Calu3 (cell line): Measurements from ENCODE around the gene UFD1. TPM values are rescaled to one million over a fixed set of nuclear protein-coding genes. Genes with fewer than 3 reads are reported as not detected.

Source experiments
- BruUV-seq: library from RNA; stranded (reverse); fragments of 400-500 nt; replicated peaks from 2 replicates; lab custom pipeline; 2021; lab: Mats Ljungman, UMichigan
- CTCF ChIA-PET: fragments of 300-600 bp; sonication (Branson Sonifier 250); formaldehyde crosslinking; loops from one replicate; lab custom pipeline; 2022; ENCODE audit warnings: antibody characterized with exemption; lab: Charles Lee
- DNase-seq: peaks from one replicate; pipeline ENCODE4 v3.0.0; 2022
- H3K27ac Mint-ChIP-seq: one replicate; pipeline ENCODE4 v1.8.0; 2022; ENCODE audit warnings: mixed read lengths; ENCODE audit not compliant: unreplicated experiment
- H3K27me3 Mint-ChIP-seq: one replicate; pipeline ENCODE4 v1.8.0; 2022; ENCODE audit warnings: mixed read lengths; ENCODE audit not compliant: unreplicated experiment
- H3K36me3 Mint-ChIP-seq: one replicate; pipeline ENCODE4 v1.8.0; 2022; ENCODE audit warnings: mild to moderate bottlenecking, moderate library complexity, mixed read lengths; ENCODE audit not compliant: insufficient read depth, unreplicated experiment
- H3K4me1 Mint-ChIP-seq: one replicate; pipeline ENCODE4 v1.8.0; 2022; ENCODE audit warnings: mild to moderate bottlenecking, low read depth, mixed read lengths; ENCODE audit not compliant: unreplicated experiment
- H3K4me3 Mint-ChIP-seq: one replicate; pipeline ENCODE4 v1.8.0; 2022; ENCODE audit warnings: mild to moderate bottlenecking, low read depth, moderate library complexity, mixed read lengths; ENCODE audit not compliant: unreplicated experiment
- H3K9me3 Mint-ChIP-seq: one replicate; pipeline ENCODE4 v1.8.0; 2022; ENCODE audit warnings: low read depth, mixed read lengths; ENCODE audit not compliant: unreplicated experiment
- intact Hi-C: fragments of 100-400 bp; cut with micrococcal nuclease; formaldehyde crosslinking; loops from one replicate; pipeline ENCODE4 v1.10.0; 2022; ENCODE audit not compliant: unreplicated experiment
- total RNA-seq: library from RNA; stranded (reverse); gene quantifications from 2 replicates; pipeline ENCODE4 v1.2.3, GENCODE V29; 2022
- TF ChIP-seq, protein P1 (sequence below): fragments of 200-600 bp; IDR thresholded peaks from one replicate; pipeline ENCODE4 v1.8.0; 2022; ENCODE audit warnings: antibody characterized with exemption; ENCODE audit not compliant: unreplicated experiment

Gene UFD1
- total RNA-seq, 1 experiment from 2014 or later, result 95.7 TPM

DNA sequence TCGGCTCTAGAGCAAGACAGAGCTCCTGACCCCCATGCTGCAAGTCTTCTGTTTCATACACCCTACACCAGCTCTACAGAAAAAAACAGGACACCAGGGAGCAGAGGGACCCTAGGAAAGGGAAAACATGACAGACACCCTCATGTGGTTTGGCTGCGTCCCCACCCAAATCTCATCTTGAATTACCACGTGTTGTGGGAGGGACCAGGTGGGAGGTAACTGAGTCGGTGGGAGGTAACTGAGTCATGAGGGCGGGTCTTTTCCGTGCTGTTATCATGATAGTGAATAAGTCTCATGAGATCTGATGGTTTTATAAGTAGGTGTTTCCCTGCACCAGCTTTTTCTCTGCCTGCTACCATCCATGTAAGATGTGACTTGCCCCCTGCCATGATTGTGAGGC lies 24.8 kb downstream of the UFD1 start:
- H3K4me3 Mint-ChIP-seq, result no peak overlapping the region
- TF ChIP-seq, protein P1, sequence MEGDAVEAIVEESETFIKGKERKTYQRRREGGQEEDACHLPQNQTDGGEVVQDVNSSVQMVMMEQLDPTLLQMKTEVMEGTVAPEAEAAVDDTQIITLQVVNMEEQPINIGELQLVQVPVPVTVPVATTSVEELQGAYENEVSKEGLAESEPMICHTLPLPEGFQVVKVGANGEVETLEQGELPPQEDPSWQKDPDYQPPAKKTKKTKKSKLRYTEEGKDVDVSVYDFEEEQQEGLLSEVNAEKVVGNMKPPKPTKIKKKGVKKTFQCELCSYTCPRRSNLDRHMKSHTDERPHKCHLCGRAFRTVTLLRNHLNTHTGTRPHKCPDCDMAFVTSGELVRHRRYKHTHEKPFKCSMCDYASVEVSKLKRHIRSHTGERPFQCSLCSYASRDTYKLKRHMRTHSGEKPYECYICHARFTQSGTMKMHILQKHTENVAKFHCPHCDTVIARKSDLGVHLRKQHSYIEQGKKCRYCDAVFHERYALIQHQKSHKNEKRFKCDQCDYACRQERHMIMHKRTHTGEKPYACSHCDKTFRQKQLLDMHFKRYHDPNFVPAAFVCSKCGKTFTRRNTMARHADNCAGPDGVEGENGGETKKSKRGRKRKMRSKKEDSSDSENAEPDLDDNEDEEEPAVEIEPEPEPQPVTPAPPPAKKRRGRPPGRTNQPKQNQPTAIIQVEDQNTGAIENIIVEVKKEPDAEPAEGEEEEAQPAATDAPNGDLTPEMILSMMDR, result no peak
- peaks cover 34% of the 10 kb centered on the region for H3K36me3 Mint-ChIP-seq
- no peak for DNase-seq
- H3K27me3 Mint-ChIP-seq, result no peaks in the 10 kb centered on the region
- CTCF ChIA-PET, result no interaction called here
- H3K9me3 Mint-ChIP-seq, result no peaks in the 10 kb centered on the region
- H3K27ac Mint-ChIP-seq, result no peak overlapping the region
- no peaks in the 10 kb centered on the region for H3K4me1 Mint-ChIP-seq
- no TSS peak for BruUV-seq
- intact Hi-C loops, result no loop called here

DNA sequence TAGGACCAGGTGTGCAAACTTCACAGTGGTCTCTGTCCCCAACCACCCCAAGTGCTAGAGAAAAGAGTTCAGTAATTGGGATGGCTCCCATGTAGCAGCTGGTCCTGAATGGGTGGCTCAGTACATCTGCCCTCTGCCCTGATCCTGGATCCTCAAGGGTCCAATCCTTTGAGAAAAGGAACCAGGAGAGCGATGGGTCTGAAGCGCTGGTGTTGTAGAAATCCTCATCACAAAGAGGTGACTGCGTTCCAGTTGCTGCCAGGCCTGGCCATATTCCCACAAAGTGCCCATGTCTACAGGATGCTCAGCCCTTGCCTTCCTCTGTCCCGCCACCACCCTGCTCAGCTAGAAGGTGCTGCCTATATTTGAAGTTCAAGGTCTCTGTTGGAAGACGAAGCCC lies 25.3 kb downstream of the UFD1 start:
- peaks cover 34% of the 10 kb centered on the region for H3K36me3 Mint-ChIP-seq
- intact Hi-C loops, result no loop called here

DNA sequence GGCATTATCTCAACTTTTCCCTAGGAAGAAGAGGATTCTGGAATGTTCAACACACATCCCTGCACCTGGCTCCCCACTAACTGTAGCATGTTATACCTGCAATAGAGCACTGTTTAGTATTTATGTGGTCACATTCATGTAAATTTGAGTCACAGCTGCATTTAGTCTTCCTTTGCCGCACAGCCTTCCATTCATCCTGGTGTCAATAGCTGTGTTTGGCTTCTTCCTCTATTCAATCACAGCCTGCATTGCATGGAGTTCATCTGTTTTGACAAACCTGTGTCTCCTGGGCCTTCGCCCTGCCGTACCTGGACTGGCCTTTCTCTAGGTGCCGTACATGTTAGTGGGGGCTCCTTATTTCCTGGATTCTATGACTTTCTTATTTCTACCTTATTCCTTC lies 27.4 kb downstream of the UFD1 start:
- H3K36me3 Mint-ChIP-seq, result peaks cover 56% of the 10 kb centered on the region

More for the DNA sequence above, 25.3 kb downstream of the UFD1 start:
- Mint-ChIP-seq H3K4me3 (no peak overlapping the region), H3K4me1 (no peaks in the 10 kb centered on the region), H3K27me3 (no peaks in the 10 kb centered on the region), H3K9me3 (no peaks in the 10 kb centered on the region), H3K27ac (no peak overlapping the region)
- BruUV-seq, result no TSS peak
- CTCF ChIA-PET, result no interaction called here
- TF ChIP-seq, protein P1, result no peak
- no peak for DNase-seq

DNA sequence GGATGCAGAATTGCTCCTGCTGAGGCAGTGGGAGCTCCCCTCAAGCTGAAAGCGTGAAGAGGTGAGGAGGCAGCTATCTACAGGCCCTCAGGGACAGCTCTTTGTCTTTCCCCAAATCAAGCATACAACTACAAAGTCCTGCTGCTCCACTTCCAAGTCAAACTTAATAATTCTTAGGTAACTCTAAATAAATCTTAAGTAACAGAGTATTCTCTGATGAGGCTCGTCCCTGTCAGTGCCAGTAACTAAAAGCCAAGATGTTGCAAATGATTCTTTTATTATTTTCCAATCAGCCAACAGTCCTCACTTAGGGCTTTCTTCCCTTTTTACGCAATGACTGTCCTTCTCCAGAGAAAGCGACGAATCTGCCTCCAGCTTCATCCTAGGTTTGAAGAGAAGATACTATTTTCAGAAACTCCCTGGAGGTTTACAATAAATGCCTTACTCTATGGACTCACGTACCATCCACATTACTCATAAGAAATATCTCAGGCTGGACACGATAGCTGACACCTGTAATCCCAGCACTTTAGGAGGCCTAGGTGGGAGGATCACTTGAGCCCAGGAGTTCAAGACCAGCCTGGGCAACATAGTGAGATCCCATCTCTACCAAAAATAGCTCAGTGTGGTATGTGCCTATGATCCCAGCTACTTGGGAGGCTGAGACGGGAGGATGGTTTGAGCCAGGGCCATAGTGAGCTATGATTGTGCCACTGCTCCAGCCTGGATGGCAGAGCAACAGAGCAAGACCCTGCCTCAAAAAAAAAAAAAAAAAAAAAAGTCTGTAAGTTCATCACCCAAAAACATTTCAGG lies 28.4 kb downstream of the UFD1 start:
- Mint-ChIP-seq H3K27me3 (no peaks in the 10 kb centered on the region), H3K36me3 (peaks cover 57% of the 10 kb centered on the region), H3K27ac (no peak overlapping the region), H3K9me3 (no peaks in the 10 kb centered on the region), H3K4me3 (no peak overlapping the region), H3K4me1 (peaks cover 14% of the 10 kb centered on the region)
- CTCF ChIA-PET, result no interaction called here
- TF ChIP-seq, protein P1, result no peak
- intact Hi-C loops, result no loop called here
- no peak for DNase-seq
- BruUV-seq, result no TSS peak

More for the DNA sequence above, 27.4 kb downstream of the UFD1 start:
- CTCF ChIA-PET, result no interaction called here
- Mint-ChIP-seq H3K4me1 (peaks cover 7% of the 10 kb centered on the region), H3K27ac (peak overlapping the region; percentile 7), H3K27me3 (no peaks in the 10 kb centered on the region), H3K4me3 (no peak overlapping the region), H3K9me3 (no peaks in the 10 kb centered on the region)
- intact Hi-C loops, result no loop called here
- DNase-seq, result no peak
- TF ChIP-seq, protein P1, result no peak
- BruUV-seq, result no TSS peak
